Retinal pigment epithelial cell (primary cell): ENCODE data around the gene GRIK1.

Source experiments
- DNase-seq: peaks from one replicate; pipeline ENCODE4 v3.0.0-alpha.2; 2010; ENCODE audit warnings: low read depth
- H3K4me3 ChIP-seq: 2 replicates; pipeline ENCODE4 v1.5.1; 2011; ENCODE audit warnings: mild to moderate bottlenecking, low read length, control low read depth, moderate library complexity
- TF ChIP-seq, protein P1 (sequence below): conservative IDR thresholded peaks from 2 replicates; pipeline ENCODE4 v1.5.1; 2011; ENCODE audit warnings: low read depth, low read length, control low read depth, inconsistent platforms

GRIK1 gene

GRCh38 chr21:29546071-29546470, 393.7 kb downstream of the GRIK1 start:
- TF ChIP-seq, protein P1, sequence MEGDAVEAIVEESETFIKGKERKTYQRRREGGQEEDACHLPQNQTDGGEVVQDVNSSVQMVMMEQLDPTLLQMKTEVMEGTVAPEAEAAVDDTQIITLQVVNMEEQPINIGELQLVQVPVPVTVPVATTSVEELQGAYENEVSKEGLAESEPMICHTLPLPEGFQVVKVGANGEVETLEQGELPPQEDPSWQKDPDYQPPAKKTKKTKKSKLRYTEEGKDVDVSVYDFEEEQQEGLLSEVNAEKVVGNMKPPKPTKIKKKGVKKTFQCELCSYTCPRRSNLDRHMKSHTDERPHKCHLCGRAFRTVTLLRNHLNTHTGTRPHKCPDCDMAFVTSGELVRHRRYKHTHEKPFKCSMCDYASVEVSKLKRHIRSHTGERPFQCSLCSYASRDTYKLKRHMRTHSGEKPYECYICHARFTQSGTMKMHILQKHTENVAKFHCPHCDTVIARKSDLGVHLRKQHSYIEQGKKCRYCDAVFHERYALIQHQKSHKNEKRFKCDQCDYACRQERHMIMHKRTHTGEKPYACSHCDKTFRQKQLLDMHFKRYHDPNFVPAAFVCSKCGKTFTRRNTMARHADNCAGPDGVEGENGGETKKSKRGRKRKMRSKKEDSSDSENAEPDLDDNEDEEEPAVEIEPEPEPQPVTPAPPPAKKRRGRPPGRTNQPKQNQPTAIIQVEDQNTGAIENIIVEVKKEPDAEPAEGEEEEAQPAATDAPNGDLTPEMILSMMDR = no peak
- no peak overlapping the region for H3K4me3 ChIP-seq
- DNase-seq = no peak

- TF ChIP-seq, protein P1 = no peak
- H3K4me3 ChIP-seq = no peak overlapping the region
- no peak for DNase-seq
Measured at GRCh38 chr21:29540289-29540688, 399.5 kb downstream of the GRIK1 start.

DNA sequence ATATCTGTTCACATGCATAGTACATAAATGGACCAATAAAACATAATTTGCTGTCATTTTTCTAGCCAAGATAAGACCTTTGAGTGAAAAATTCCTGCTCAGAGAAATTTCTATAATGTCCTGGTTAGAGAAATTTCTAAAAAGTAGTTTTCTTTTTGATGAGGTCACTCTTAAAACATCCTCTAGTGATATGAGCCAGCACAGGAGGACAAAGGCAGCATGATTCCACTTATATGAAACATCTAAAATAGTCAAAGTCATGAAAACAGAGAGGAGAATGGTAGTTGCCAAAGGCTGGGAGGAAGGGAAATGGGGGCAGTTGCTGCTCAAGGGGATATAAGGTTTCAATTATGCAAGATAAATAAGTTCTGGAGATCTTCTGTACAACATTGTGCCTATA, 401.7 kb downstream of the GRIK1 start:
- DNase-seq = no peak
- no peak overlapping the region for H3K4me3 ChIP-seq
- TF ChIP-seq, protein P1 = no peak

DNA sequence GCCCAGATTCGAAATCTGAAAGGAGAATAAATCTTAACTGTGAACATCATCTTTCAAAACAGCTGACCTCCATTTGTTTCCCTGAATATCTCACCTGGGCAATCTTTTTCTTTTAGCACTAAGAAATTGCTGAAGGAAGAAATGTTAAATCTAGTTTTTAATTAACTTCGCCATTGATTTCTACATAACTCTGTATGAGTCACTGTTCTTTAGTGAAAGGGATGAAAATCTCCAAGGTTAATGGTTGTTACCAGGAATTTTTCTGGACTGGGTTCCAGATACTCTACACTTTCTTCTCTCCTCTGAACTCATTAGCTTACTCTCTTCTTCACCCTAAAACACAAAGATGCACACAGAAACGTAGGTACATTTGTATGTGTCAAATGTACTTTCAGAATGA, 405.3 kb downstream of the GRIK1 start:
- H3K4me3 ChIP-seq = no peak overlapping the region
- TF ChIP-seq, protein P1 = no peak
- DNase-seq = no peak

DNA sequence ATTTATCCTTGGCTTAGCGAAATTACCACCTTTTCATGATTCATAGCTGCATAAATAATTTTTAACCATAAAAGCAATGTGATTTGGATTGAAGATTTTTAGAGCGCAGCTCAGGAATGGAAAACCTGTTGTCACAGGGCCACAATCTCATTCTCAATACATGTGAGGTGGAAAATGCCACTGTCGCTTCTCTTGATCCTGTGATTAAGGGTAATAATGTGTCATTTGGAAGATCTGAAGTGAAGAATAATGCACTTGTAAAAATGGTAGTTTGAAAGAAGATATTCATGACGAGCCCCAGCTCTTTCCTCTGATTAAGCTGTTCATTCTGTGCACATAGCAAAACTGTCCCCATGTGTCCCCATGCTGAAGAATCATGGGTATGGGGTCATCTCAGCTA, 410.7 kb downstream of the GRIK1 start:
- no peak for DNase-seq
- no peak overlapping the region for H3K4me3 ChIP-seq
- TF ChIP-seq, protein P1 = no peak

- no peak overlapping the region for H3K4me3 ChIP-seq
- DNase-seq = no peak
- TF ChIP-seq, protein P1 = no peak
Measured at GRCh38 chr21:29526545-29526944, 413.3 kb downstream of the GRIK1 start.

- H3K4me3 ChIP-seq = no peak overlapping the region
- TF ChIP-seq, protein P1 = no peak
- DNase-seq = no peak
Measured at GRCh38 chr21:29524055-29524454, 415.7 kb downstream of the GRIK1 start.
